Testis (tissue), 2 donors: Measurements from ENCODE around the gene SLIT3.

Experiments
- POLR2A ChIP-seq: fragments of 450-650 bp; IDR thresholded peaks from one replicate; pipeline ENCODE4 v1.6.1; 2017; ENCODE audit warnings: antibody characterized with exemption, mild to moderate bottlenecking, moderate library complexity
- TF ChIP-seq, protein P1 (sequence below), 3 experiments: fragments of 450-650 bp in 2 of 3; fragments of 200-600 bp in 1 of 3; sonication (generic) in 1 of 3; IDR thresholded peaks; one replicate each; pipeline ENCODE4 v1.5.1; 2016 to 2019; ENCODE audit warnings: antibody characterized with exemption in 3 of 3, mild to moderate bottlenecking in 2 of 3, moderate library complexity in 1 of 3

DNA sequence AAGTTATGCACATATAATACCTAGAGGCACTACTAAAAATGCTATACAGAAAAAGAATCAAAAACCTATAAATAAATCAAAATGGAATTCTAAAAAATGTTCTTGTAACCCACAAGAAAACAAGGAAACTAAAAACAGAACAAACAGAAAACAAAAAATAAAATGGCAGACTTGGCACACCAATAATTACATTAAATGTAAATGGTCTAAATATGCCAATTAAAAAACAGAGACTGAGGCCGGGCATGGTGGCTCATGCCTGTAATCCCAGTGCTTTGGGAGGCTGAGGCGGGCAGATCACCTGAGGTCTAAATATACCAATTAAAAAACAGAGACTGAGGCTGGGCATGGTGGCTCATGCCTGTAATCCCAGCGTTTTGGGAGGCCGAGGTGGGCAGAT is 142.2 kb downstream of the SLIT3 start:
- TF ChIP-seq, protein P1, sequence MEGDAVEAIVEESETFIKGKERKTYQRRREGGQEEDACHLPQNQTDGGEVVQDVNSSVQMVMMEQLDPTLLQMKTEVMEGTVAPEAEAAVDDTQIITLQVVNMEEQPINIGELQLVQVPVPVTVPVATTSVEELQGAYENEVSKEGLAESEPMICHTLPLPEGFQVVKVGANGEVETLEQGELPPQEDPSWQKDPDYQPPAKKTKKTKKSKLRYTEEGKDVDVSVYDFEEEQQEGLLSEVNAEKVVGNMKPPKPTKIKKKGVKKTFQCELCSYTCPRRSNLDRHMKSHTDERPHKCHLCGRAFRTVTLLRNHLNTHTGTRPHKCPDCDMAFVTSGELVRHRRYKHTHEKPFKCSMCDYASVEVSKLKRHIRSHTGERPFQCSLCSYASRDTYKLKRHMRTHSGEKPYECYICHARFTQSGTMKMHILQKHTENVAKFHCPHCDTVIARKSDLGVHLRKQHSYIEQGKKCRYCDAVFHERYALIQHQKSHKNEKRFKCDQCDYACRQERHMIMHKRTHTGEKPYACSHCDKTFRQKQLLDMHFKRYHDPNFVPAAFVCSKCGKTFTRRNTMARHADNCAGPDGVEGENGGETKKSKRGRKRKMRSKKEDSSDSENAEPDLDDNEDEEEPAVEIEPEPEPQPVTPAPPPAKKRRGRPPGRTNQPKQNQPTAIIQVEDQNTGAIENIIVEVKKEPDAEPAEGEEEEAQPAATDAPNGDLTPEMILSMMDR (IDR thresholded peaks at IDR 0.05), result no peak
- no peak for TF ChIP-seq POLR2A
